HG02588 (cell line): Measurements from ENCODE around the gene MARCO.
"Not testable (repeated sequence)": the region's sequence is repeated elsewhere in the genome, so short reads cannot be mapped to it uniquely, and the experiment has no call there.

Source experiments
- ATAC-seq: cut with Tn5 transposase; IDR thresholded peaks from one replicate; pipeline ENCODE4 v1.9.1; 2021; ENCODE audit warnings: mild to moderate bottlenecking, moderate library complexity; ENCODE audit not compliant: unreplicated experiment

Gene MARCO

GRCh38 chr2:118925981-118926380, 16.0 kb upstream of the MARCO start:
- ATAC-seq, result no peak

GRCh38 chr2:118929059-118929458, 12.9 kb upstream of the MARCO start:
- no peak for ATAC-seq

GRCh38 chr2:118932949-118933348, 9.0 kb upstream of the MARCO start:
- no peak for ATAC-seq

- no peak for ATAC-seq
Measured at GRCh38 chr2:118936306-118936705, 5.7 kb upstream of the MARCO start.

GRCh38 chr2:118936936-118937335, 5.1 kb upstream of the MARCO start:
- ATAC-seq, result no peak

- no peak for ATAC-seq
Measured at GRCh38 chr2:118937817-118938216, 4.2 kb upstream of the MARCO start.

- ATAC-seq, result no peak
Measured at GRCh38 chr2:118939994-118940393, 2.0 kb upstream of the MARCO start.

GRCh38 chr2:118940486-118941120, 1.4 kb upstream of the MARCO start:
- ATAC-seq, result no peak

GRCh38 chr2:118943286-118943685, 1.3 kb downstream of the MARCO start:
- ATAC-seq, result no peak

- no peak for ATAC-seq
Measured at GRCh38 chr2:118945881-118946280, 3.9 kb downstream of the MARCO start.

- ATAC-seq, result not testable (repeated sequence)
Measured at GRCh38 chr2:118948266-118948665, 6.3 kb downstream of the MARCO start.

GRCh38 chr2:118954297-118955060, 12.5 kb downstream of the MARCO start:
- no peak for ATAC-seq

GRCh38 chr2:118965737-118966136, 23.7 kb downstream of the MARCO start:
- ATAC-seq, result no peak

GRCh38 chr2:118967124-118967880, 25.3 kb downstream of the MARCO start:
- ATAC-seq, result no peak

- no peak for ATAC-seq
Measured at GRCh38 chr2:118968042-118968441, 26.0 kb downstream of the MARCO start.

GRCh38 chr2:118968961-118969733, 27.2 kb downstream of the MARCO start:
- ATAC-seq, result no peak

- no peak for ATAC-seq
Measured at GRCh38 chr2:118969734-118970395, 27.9 kb downstream of the MARCO start.

- no peak for ATAC-seq
Measured at GRCh38 chr2:118970396-118971135, 28.6 kb downstream of the MARCO start.

GRCh38 chr2:118971245-118972122, 29.5 kb downstream of the MARCO start:
- ATAC-seq, result no peak
